NB4 (cell line): Measurements from ENCODE around the gene TMEM114.

ENCODE experiments used
- DNase-seq: peaks from one replicate; pipeline ENCODE4 v3.0.0; 2010; ENCODE audit warnings: low read depth
- H3K4me3 ChIP-seq: one replicate; pipeline ENCODE4 v1.5.1; 2011; ENCODE audit warnings: mild to moderate bottlenecking, low read depth, low read length, moderate library complexity
- CTCF ChIP-seq: IDR thresholded peaks from one replicate; pipeline ENCODE4 v1.5.1; 2012; ENCODE audit warnings: low read depth, low read length
- MAX ChIP-seq: IDR thresholded peaks from 2 replicates; pipeline ENCODE4 v1.6.1; 2011; ENCODE audit warnings: low read depth, low read length
- MYC ChIP-seq: IDR thresholded peaks from 2 replicates; pipeline ENCODE4 v1.6.1; 2011; ENCODE audit warnings: low read depth, low read length
- POLR2A ChIP-seq: IDR thresholded peaks from 2 replicates; pipeline ENCODE4 v1.6.1; 2011; ENCODE audit warnings: mild to moderate bottlenecking; ENCODE audit not compliant: insufficient read length; ENCODE audit errors: extremely low read depth

Gene TMEM114

GRCh38 chr16:8551388-8552332, 38.7 kb downstream of the TMEM114 start:
- no peak for TF ChIP-seq MAX
- TF ChIP-seq MYC = no peak
- no peak for TF ChIP-seq POLR2A
- no peak for TF ChIP-seq CTCF
- no peak overlapping the region for H3K4me3 ChIP-seq
- DNase-seq = no peak

- no peak for DNase-seq
- no peak overlapping the region for H3K4me3 ChIP-seq
- TF ChIP-seq POLR2A = no peak
- TF ChIP-seq MAX = no peak
- no peak for TF ChIP-seq MYC
- no peak for TF ChIP-seq CTCF
These were observed 39.5 kb downstream of the TMEM114 start for GRCh38 chr16:8550728-8551387.

GRCh38 chr16:8549843-8550412, 40.4 kb downstream of the TMEM114 start:
- no peak for DNase-seq
- no peak overlapping the region for H3K4me3 ChIP-seq
- TF ChIP-seq POLR2A = no peak
- TF ChIP-seq MYC = no peak
- no peak for TF ChIP-seq MAX

- no peak overlapping the region for H3K4me3 ChIP-seq
- TF ChIP-seq MYC = no peak
- no peak for TF ChIP-seq CTCF
- no peak for TF ChIP-seq MAX
- no peak for TF ChIP-seq POLR2A
- DNase-seq = no peak
These were observed 42.1 kb downstream of the TMEM114 start for GRCh38 chr16:8548166-8548565.

GRCh38 chr16:8547762-8548161, 42.5 kb downstream of the TMEM114 start:
- TF ChIP-seq MYC = no peak
- TF ChIP-seq POLR2A = no peak
- no peak for TF ChIP-seq MAX
- TF ChIP-seq CTCF = no peak
- no peak for DNase-seq
- no peak overlapping the region for H3K4me3 ChIP-seq

- TF ChIP-seq CTCF = no peak
- TF ChIP-seq MAX = no peak
- no peak for TF ChIP-seq MYC
- no peak for TF ChIP-seq POLR2A
- no peak for DNase-seq
These were observed 45.9 kb downstream of the TMEM114 start for GRCh38 chr16:8544406-8544805.

More at GRCh38 chr16:8544406-8544805, 45.9 kb downstream of the TMEM114 start:
- no peak overlapping the region for H3K4me3 ChIP-seq
